ENCODE measurements around the gene PRXL2C. TPM values are rescaled to one million over a fixed set of nuclear protein-coding genes. Genes with fewer than 3 reads are reported as not detected.
A peak's percentile ranks its signal among the peaks of the same experiment; 100 is the strongest.
"Not testable (repeated sequence)": the region's sequence is repeated elsewhere in the genome, so short reads cannot be mapped to it uniquely, and the experiment has no call there.

Gene PRXL2C
- total RNA-seq, 4 donors from 2014 or later = 17.7 to 39.7 (median 26.6) TPM

DNA sequence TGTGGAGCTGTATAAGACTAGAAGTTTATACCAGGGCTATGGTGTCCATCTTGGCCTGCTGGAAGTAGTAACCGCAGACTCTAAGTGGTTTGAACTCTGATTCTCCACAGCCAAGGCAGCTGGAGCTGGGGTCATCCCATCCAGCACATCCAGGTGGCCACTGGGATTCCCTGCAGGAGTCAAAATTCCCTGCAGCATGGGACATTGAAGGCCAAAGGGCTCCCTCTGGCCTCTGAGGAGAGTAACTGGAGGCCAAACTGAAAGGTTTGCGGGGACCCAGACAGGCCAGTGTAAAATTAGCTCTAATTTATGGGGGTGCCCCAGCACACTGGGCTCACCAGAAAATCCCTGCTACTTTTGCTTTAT is 12.2 kb upstream of the PRXL2C start:
- peak; percentile 8 for ATAC-seq
- no peaks in the 10 kb centered on the region for H3K27me3 ChIP-seq
- WGBS, 2 donors (ENCODE audit: low coverage in 1 of 2) = 90 to 100% methylated on average over 1 to 2 of the region's 2 CpGs
- no peak for TF ChIP-seq POLR2AphosphoS5 (IDR thresholded peaks at IDR 0.05)
- no peak for TF ChIP-seq EP300 (IDR thresholded peaks at IDR 0.05)
- TF ChIP-seq, protein P1, sequence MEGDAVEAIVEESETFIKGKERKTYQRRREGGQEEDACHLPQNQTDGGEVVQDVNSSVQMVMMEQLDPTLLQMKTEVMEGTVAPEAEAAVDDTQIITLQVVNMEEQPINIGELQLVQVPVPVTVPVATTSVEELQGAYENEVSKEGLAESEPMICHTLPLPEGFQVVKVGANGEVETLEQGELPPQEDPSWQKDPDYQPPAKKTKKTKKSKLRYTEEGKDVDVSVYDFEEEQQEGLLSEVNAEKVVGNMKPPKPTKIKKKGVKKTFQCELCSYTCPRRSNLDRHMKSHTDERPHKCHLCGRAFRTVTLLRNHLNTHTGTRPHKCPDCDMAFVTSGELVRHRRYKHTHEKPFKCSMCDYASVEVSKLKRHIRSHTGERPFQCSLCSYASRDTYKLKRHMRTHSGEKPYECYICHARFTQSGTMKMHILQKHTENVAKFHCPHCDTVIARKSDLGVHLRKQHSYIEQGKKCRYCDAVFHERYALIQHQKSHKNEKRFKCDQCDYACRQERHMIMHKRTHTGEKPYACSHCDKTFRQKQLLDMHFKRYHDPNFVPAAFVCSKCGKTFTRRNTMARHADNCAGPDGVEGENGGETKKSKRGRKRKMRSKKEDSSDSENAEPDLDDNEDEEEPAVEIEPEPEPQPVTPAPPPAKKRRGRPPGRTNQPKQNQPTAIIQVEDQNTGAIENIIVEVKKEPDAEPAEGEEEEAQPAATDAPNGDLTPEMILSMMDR (IDR thresholded peaks at IDR 0.05) = no peak
- no peak for TF ChIP-seq POLR2A (IDR thresholded peaks at IDR 0.05)
- no peak overlapping the region for H3K27ac ChIP-seq
- H3K4me1 ChIP-seq = no peaks in the 10 kb centered on the region
- no peaks in the 10 kb centered on the region for H3K36me3 ChIP-seq
- H3K4me3 ChIP-seq = no peak overlapping the region
- H3K9me3 ChIP-seq = no peaks in the 10 kb centered on the region

- H3K4me1 ChIP-seq, H3K27me3 ChIP-seq, H3K4me3 ChIP-seq, H3K9me3 ChIP-seq, H3K27ac ChIP-seq, H3K36me3 ChIP-seq: not testable (repeated sequence)
- WGBS, 2 donors (ENCODE audit: low coverage in 1 of 2) = 60 to 82% methylated on average over 11 to 12 of the region's 15 CpGs
- TF ChIP-seq, protein P1 (IDR thresholded peaks at IDR 0.05) = peak; percentile 77 to 92 (median 82)
- peak; percentile 4 for TF ChIP-seq POLR2AphosphoS5 (IDR thresholded peaks at IDR 0.05)
- peak; percentile 70 for ATAC-seq
Measured at GRCh38 chr9:96666653-96667362, 11.7 kb upstream of the PRXL2C start.

DNA sequence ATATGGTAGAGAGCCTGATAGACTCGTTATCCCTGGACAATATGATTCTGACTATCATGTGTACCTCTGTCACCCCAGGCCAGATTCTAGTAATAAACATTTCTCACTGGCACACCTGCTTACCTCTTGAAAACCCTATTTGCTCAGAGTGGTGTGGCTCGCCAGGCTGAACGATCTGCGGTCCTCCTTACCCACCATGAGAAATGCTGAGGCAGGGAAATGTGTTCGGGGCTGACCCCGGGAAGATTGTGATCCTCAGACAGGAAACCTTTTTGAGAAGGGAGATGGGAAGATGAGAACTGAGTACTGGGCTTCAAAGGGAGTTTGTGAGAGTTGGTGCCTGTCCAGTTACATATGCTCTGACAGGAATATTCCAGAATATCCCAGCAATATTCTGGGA is 10.7 kb upstream of the PRXL2C start:
- Histone ChIP-seq H3K36me3 (no peaks in the 10 kb centered on the region), H3K27ac (no peak overlapping the region), H3K9me3 (no peaks in the 10 kb centered on the region), H3K27me3 (no peaks in the 10 kb centered on the region), H3K4me1 (no peaks in the 10 kb centered on the region), H3K4me3 (no peak overlapping the region)
- no peak for TF ChIP-seq POLR2AphosphoS5 (IDR thresholded peaks at IDR 0.05)
- TF ChIP-seq, protein P1 (IDR thresholded peaks at IDR 0.05) = no peak
- TF ChIP-seq POLR2A (IDR thresholded peaks at IDR 0.05) = no peak
- TF ChIP-seq EP300 (IDR thresholded peaks at IDR 0.05) = no peak
- 67 to 74% methylated on average over 1 to 5 of the region's 6 CpGs for WGBS, 2 donors (ENCODE audit: low coverage in 1 of 2)
- no peak for ATAC-seq

GRCh38 chr9:96663506-96664120 is 8.5 kb upstream of the PRXL2C start:
- H3K4me3 ChIP-seq = no peak overlapping the region
- no peaks in the 10 kb centered on the region for H3K27me3 ChIP-seq
- H3K27ac ChIP-seq = no peak overlapping the region
- H3K9me3 ChIP-seq = no peaks in the 10 kb centered on the region
- 93% methylated on average over 19 of the region's 20 CpGs; no CpG with 5 or more reads in 1 of the 2 donors for WGBS, 2 donors (ENCODE audit: low coverage in 1 of 2)
- TF ChIP-seq POLR2AphosphoS5 (IDR thresholded peaks at IDR 0.05) = no peak
- ATAC-seq = no peak
- no peaks in the 10 kb centered on the region for H3K4me1 ChIP-seq
- H3K36me3 ChIP-seq = no peaks in the 10 kb centered on the region

- no peak overlapping the region for H3K27ac ChIP-seq
- no peak overlapping the region for H3K4me3 ChIP-seq
- no peaks in the 10 kb centered on the region for H3K9me3 ChIP-seq
- WGBS, 2 donors (ENCODE audit: low coverage in 1 of 2) = 60 to 80% methylated on average over 1 to 4 of the region's 4 CpGs
- TF ChIP-seq POLR2A (IDR thresholded peaks at IDR 0.05) = no peak
- no peak for TF ChIP-seq EP300 (IDR thresholded peaks at IDR 0.05)
- TF ChIP-seq, protein P1 (IDR thresholded peaks at IDR 0.05) = no peak
- H3K4me1 ChIP-seq = peaks cover 0 to 4% (median 0%) of the 10 kb centered on the region in 3 donors
- H3K36me3 ChIP-seq = no peaks in the 10 kb centered on the region
- H3K27me3 ChIP-seq = no peaks in the 10 kb centered on the region
- no peak for ATAC-seq
Measured at GRCh38 chr9:96661711-96662110, 6.6 kb upstream of the PRXL2C start.

Data from gastroesophageal sphincter (tissue), 4 donors.